IMR-90 (cell line): ENCODE results near the gene YPEL1. TPM values are rescaled to one million over a fixed set of nuclear protein-coding genes. Genes with fewer than 3 reads are reported as not detected.
"Not testable (repeated sequence)": the region's sequence is repeated elsewhere in the genome, so short reads cannot be mapped to it uniquely, and the experiment has no call there.

ENCODE experiments used
- ATAC-seq: fragments of 200-7000 bp; cut with Tn5 transposase; 2 replicates; pipeline ENCODE4 v1.9.1; 2020; ENCODE audit warnings: low read depth, mild to moderate bottlenecking, moderate library complexity
- BruUV-seq: library from RNA; stranded (reverse); fragments of 400-500 nt; replicated peaks from 2 replicates; lab custom pipeline; 2021; lab: Mats Ljungman, UMichigan
- CTCF ChIA-PET: fragments of 300-600 bp; formaldehyde crosslinking; extraction: SDS; loops from one replicate; lab custom pipeline; 2021; ENCODE audit warnings: antibody characterized with exemption; lab: Yijun Ruan, JAX
- POLR2A ChIA-PET: fragments of 300-600 bp; sonication (Branson Sonifier 250); formaldehyde crosslinking; loops from one replicate; lab custom pipeline; 2022; ENCODE audit warnings: antibody characterized with exemption; ENCODE audit not compliant: unreplicated experiment; lab: Charles Lee
- DNase-seq: peaks from one replicate; pipeline ENCODE4 v3.0.0; 2013
- H2AFZ ChIP-seq: replicated peaks from 2 replicates; pipeline ENCODE3; 2013; ENCODE audit warnings: low read length, mild to moderate bottlenecking; ENCODE audit not compliant: poor library complexity
- H2AK5ac ChIP-seq: 2 replicates; pipeline ENCODE4 v1.6.1; 2013; ENCODE audit warnings: low read depth, low read length, inconsistent platforms
- H2AK9ac ChIP-seq: replicated peaks from 2 replicates; pipeline ENCODE3; 2013; ENCODE audit warnings: mild to moderate bottlenecking, low read depth, low read length, moderate library complexity; ENCODE audit not compliant: poor library complexity
- H2BK120ac ChIP-seq: 2 replicates; pipeline ENCODE4 v1.6.1; 2013; ENCODE audit warnings: low read depth, low read length, inconsistent platforms
- H2BK15ac ChIP-seq: 3 replicates; pipeline ENCODE4 v1.6.1; 2013; ENCODE audit warnings: low read depth, low read length, inconsistent platforms
- H2BK20ac ChIP-seq: 2 replicates; pipeline ENCODE4 v1.6.1; 2013; ENCODE audit warnings: low read depth, mild to moderate bottlenecking, inconsistent platforms, low read length, moderate library complexity
- H2BK5ac ChIP-seq: 2 replicates; pipeline ENCODE4 v1.6.1; 2013; ENCODE audit warnings: mild to moderate bottlenecking, low read depth, low read length, inconsistent platforms; ENCODE audit not compliant: poor library complexity, severe bottlenecking
- H3K14ac ChIP-seq: replicated peaks from 2 replicates; pipeline ENCODE4 v1.6.1; 2013; ENCODE audit warnings: low read depth, low read length, inconsistent platforms
- H3K18ac ChIP-seq: 2 replicates; pipeline ENCODE4 v1.6.1; 2013; ENCODE audit warnings: low read depth, low read length, control low read depth
- H3K23ac ChIP-seq: 2 replicates; pipeline ENCODE4 v1.6.1; 2013; ENCODE audit warnings: low read depth, low read length, inconsistent platforms
- H3K27ac ChIP-seq: 2 replicates; pipeline ENCODE4 v1.5.1; 2013; ENCODE audit warnings: mild to moderate bottlenecking, control low read depth, low read length; ENCODE audit not compliant: insufficient read depth
- H3K27me3 ChIP-seq: 2 replicates; pipeline ENCODE4 v1.6.1; 2013; ENCODE audit warnings: low read length; ENCODE audit not compliant: control insufficient read depth, insufficient read depth
- H3K36me3 ChIP-seq: 2 replicates; pipeline ENCODE4 v1.6.1; 2013; ENCODE audit warnings: low read length, mixed read lengths; ENCODE audit not compliant: control insufficient read depth, insufficient read depth
- H3K4ac ChIP-seq: 2 replicates; pipeline ENCODE4 v1.6.1; 2013; ENCODE audit warnings: low read depth, low read length, inconsistent platforms
- H3K4me1 ChIP-seq: 2 replicates; pipeline ENCODE4 v1.6.1; 2013; ENCODE audit warnings: low read length, mixed read lengths; ENCODE audit not compliant: control insufficient read depth, insufficient read depth
- H3K4me2 ChIP-seq: 2 replicates; pipeline ENCODE4 v1.6.1; 2013; ENCODE audit warnings: low read depth, mild to moderate bottlenecking, control low read depth, low read length, moderate library complexity
- H3K4me3 ChIP-seq: 2 replicates; pipeline ENCODE4 v1.5.1; 2013; ENCODE audit warnings: low read depth, mild to moderate bottlenecking, control low read depth, low read length, moderate library complexity; ENCODE audit not compliant: insufficient read depth
- H3K56ac ChIP-seq: 2 replicates; pipeline ENCODE4 v1.6.1; 2013; ENCODE audit warnings: low read length, inconsistent platforms; ENCODE audit not compliant: insufficient read depth; ENCODE audit errors: extremely low read depth
- H3K79me1 ChIP-seq, 2 experiments: 2 replicates each; pipeline ENCODE4 v1.6.1; 2013; ENCODE audit warnings: low read length in 2 of 2, inconsistent platforms in 1 of 2, low read depth in 1 of 2
- H3K9ac ChIP-seq: 2 replicates; pipeline ENCODE4 v1.6.1; 2013; ENCODE audit warnings: low read depth, low read length, control low read depth
- H3K9me1 ChIP-seq: 2 replicates; pipeline ENCODE4 v1.6.1; 2013; ENCODE audit warnings: low read length, inconsistent platforms; ENCODE audit not compliant: insufficient read depth
- H3K9me3 ChIP-seq: 2 replicates; pipeline ENCODE4 v1.6.1; 2013; ENCODE audit warnings: low read length; ENCODE audit not compliant: control insufficient read depth, insufficient read depth
- H4K20me1 ChIP-seq: 2 replicates; pipeline ENCODE4 v1.6.1; 2013; ENCODE audit warnings: low read length, inconsistent platforms; ENCODE audit not compliant: insufficient read depth
- H4K5ac ChIP-seq: 2 replicates; pipeline ENCODE4 v1.6.1; 2013; ENCODE audit warnings: mild to moderate bottlenecking, low read depth, low read length, control low read depth
- H4K8ac ChIP-seq, 2 experiments: 2 replicates each; pipeline ENCODE4 v1.6.1; 2013; ENCODE audit warnings: low read depth in 2 of 2, low read length in 2 of 2, control low read depth in 1 of 2, inconsistent platforms in 1 of 2
- H4K91ac ChIP-seq: 2 replicates; pipeline ENCODE4 v1.6.1; 2013; ENCODE audit warnings: low read depth, low read length, inconsistent platforms; ENCODE audit not compliant: insufficient read depth
- WGBS, 2 experiments: methylation state at CpG; one replicate each; pipeline versions ENCODE4 v1.1.5 to v1.1.7; 2013; ENCODE audit warnings: missing lambda C conversion rate in 2 of 2; ENCODE audit not compliant: insufficient read length in 1 of 2; ENCODE audit errors: extremely low coverage in 2 of 2; 5-methylcytosine and 5-hydroxymethylcytosine counted together
- dilution Hi-C: fragments of 300-500 bp; cut with HindIII; formaldehyde crosslinking; loops from one replicate; pipeline ENCODE4 v1.14.3; 2018; ENCODE audit warnings: low sequenced_read_pairs; ENCODE audit not compliant: unreplicated experiment
- in situ Hi-C: fragments of 300-500 bp; cut with MboI; formaldehyde crosslinking; loops from 3 replicates; pipeline ENCODE4 v1.14.3; 2019; ENCODE audit warnings: low sequenced_read_pairs, inconsistent platforms, mixed read lengths
- intact Hi-C: fragments of 100-400 bp; cut with micrococcal nuclease; formaldehyde crosslinking; loops from 2 replicates; pipeline ENCODE4 v1.10.0; 2022
- polyA plus RNA-seq, 3 experiments: library from polyadenylated mRNA; depleted of rRNA; stranded (reverse); fragments of >200 nt; gene quantifications; 2 replicates each; pipeline ENCODE4 v1.2.3, GENCODE V29; 2012; ENCODE audit warnings: low replicate concordance in 1 of 3
- total RNA-seq: library from RNA; depleted of rRNA; stranded (reverse); fragments of >200 nt; gene quantifications from 2 replicates; pipeline ENCODE4 v1.2.3, GENCODE V29; 2012

YPEL1 gene
- total and polyA plus RNA-seq, 2 of the 4 experiments (the other 2 are of a cell fraction): 0.72 to 1.3 TPM

DNA sequence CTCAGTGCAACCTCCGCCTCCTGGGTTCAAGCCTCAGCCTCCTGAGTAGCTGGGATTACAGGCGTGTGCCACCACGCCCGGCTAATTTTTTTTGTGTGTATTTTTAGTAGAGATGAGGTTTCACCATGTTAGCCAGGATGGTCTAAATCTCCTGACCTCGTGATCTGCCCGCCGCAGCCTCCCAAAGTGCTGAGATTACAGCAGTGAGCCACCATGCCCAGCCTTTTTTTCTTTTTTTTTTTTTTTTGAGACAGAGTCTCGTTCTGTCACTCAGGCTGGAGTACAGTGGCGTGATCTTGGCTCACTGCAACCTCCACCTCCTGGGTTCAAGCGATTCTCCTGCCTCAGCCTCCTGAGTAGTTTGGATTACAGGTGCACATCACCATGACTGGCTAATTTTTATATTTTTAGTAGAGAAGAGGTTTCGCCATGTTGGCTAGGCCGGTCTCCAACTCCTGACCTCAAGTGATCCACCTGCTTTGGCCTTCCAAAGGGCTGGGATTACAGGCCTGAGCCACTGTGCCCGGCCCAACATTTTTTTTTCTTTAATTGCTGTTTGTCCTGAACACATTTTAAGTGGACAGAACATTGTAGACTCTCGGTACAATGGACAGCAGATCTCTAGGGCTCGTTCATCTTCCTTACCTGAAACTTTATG is 14.3 kb downstream of the YPEL1 start:
- H3K9me3 ChIP-seq, H2AK9ac ChIP-seq, H3K9ac ChIP-seq, H3K18ac ChIP-seq, H3K4me2 ChIP-seq, H3K27ac ChIP-seq, H4K20me1 ChIP-seq, H2BK5ac ChIP-seq, H2BK120ac ChIP-seq, H3K4me1 ChIP-seq, H3K9me1 ChIP-seq, BruUV-seq, H3K27me3 ChIP-seq, H2AFZ ChIP-seq, H3K79me1 ChIP-seq, H3K23ac ChIP-seq, H2AK5ac ChIP-seq, H3K4me3 ChIP-seq, H4K5ac ChIP-seq, H2BK15ac ChIP-seq, H3K56ac ChIP-seq, dilution Hi-C loops, DNase-seq, ATAC-seq, H3K36me3 ChIP-seq, in situ Hi-C loops, H4K8ac ChIP-seq, intact Hi-C loops, H3K14ac ChIP-seq, H2BK20ac ChIP-seq, H4K91ac ChIP-seq, H3K4ac ChIP-seq: not testable (repeated sequence)
- POLR2A ChIA-PET: interaction anchor here (0.6 kb wide), 1 partner anchor 59 kb away, joined by 3 read pairs; no protein-coding TSS in a partner anchor
- CTCF ChIA-PET: interaction anchor here (0.6 to 0.7 kb wide), 2 partner anchors 41 to 54 kb away, joined by 3 read pairs; no protein-coding TSS in a partner anchor
- WGBS, 2 experiments: 94% methylated on average over 2 of the region's 15 CpGs; no CpG with 5 or more reads in 1 of the 2 experiments

GRCh38 chr22:21720191-21720859 is 15.3 kb downstream of the YPEL1 start:
- intact Hi-C loops, H3K4ac ChIP-seq, H2BK120ac ChIP-seq, H2BK20ac ChIP-seq, H3K9me1 ChIP-seq, H2AK5ac ChIP-seq, ATAC-seq, H3K4me1 ChIP-seq, H3K27me3 ChIP-seq, POLR2A ChIA-PET, H3K9me3 ChIP-seq, H4K8ac ChIP-seq, H3K4me2 ChIP-seq, H3K36me3 ChIP-seq, H3K23ac ChIP-seq, in situ Hi-C loops, H3K14ac ChIP-seq, H3K9ac ChIP-seq, H2AK9ac ChIP-seq, DNase-seq, H3K27ac ChIP-seq, H3K18ac ChIP-seq, dilution Hi-C loops, H2BK15ac ChIP-seq, H4K20me1 ChIP-seq, H2BK5ac ChIP-seq, H3K4me3 ChIP-seq, H4K91ac ChIP-seq, BruUV-seq, H3K79me1 ChIP-seq, H4K5ac ChIP-seq, H2AFZ ChIP-seq, H3K56ac ChIP-seq: not testable (repeated sequence)
- CTCF ChIA-PET: interaction anchor here (0.6 to 0.7 kb wide), 2 partner anchors 30 to 55 kb away, joined by 3 read pairs; no protein-coding TSS in a partner anchor
- 100% methylated on average over 1 of the region's 10 CpGs; no CpG with 5 or more reads in 1 of the 2 experiments for WGBS, 2 experiments
